GM12878 (cell line): Measurements from ENCODE around the gene ASB15. TPM values are rescaled to one million over a fixed set of nuclear protein-coding genes. Genes with fewer than 3 reads are reported as not detected.

Experiments used
- ATAC-seq: fragments of 200-7000 bp; cut with Tn5 transposase; 3 replicates; pipeline ENCODE4 v1.9.1; 2020; ENCODE audit warnings: mild to moderate bottlenecking, moderate library complexity
- BruUV-seq: library from RNA; stranded (reverse); fragments of 400-500 nt; replicated peaks from 2 replicates; lab custom pipeline; 2021; lab: Mats Ljungman, UMichigan
- CTCF ChIA-PET: fragments of 300-600 bp; sonication (Branson Sonifier 250); formaldehyde crosslinking; extraction: SDS; loops from one replicate; lab custom pipeline; 2021; ENCODE audit warnings: inconsistent platforms; lab: Yijun Ruan, JAX
- POLR2A ChIA-PET: fragments of 350-600 bp; formaldehyde crosslinking; extraction: SDS; loops from one replicate; lab custom pipeline; 2021; ENCODE audit warnings: inconsistent platforms; lab: Charles Lee
- RAD21 ChIA-PET: fragments of 300-600 bp; sonication (Branson Sonifier 250); formaldehyde crosslinking; loops from one replicate; lab custom pipeline; 2023; ENCODE audit warnings: antibody characterized with exemption; ENCODE audit not compliant: unreplicated experiment; lab: Charles Lee
- SMC1A ChIA-PET: fragments of 300-600 bp; sonication (Branson Sonifier 250); formaldehyde crosslinking; loops from one replicate; lab custom pipeline; 2023; ENCODE audit not compliant: unreplicated experiment, uncharacterized antibody; lab: Charles Lee
- DNase-seq: peaks from one replicate; pipeline ENCODE4 v3.0.0-alpha.2; 2011; ENCODE audit warnings: low read depth, low spot score
- FAIRE-seq: peaks from 3 replicates; lab custom pipeline; 2011; peaks lifted over from hg19 to GRCh38; lab: Jason Lieb, UNC
- H2AFZ ChIP-seq: 2 replicates; pipeline ENCODE4 v1.6.0; 2011; ENCODE audit warnings: low read depth, low read length, control low read depth; ENCODE audit not compliant: control insufficient read depth
- H3K27ac ChIP-seq: 2 replicates; pipeline ENCODE4 v1.5.1; 2011; ENCODE audit warnings: control low read depth; ENCODE audit not compliant: control insufficient read depth, insufficient read depth
- H3K27me3 ChIP-seq, 2 experiments: replicated peaks in 1 of 2; 2 replicates each; pipeline versions ENCODE4 v1.6.0 to v1.6.1; 2011; ENCODE audit warnings: low read length in 1 of 2; ENCODE audit not compliant: control insufficient read depth in 2 of 2, insufficient read depth in 2 of 2
- H3K36me3 ChIP-seq, 2 experiments: 2 replicates each; pipeline ENCODE4 v1.5.1; 2011; ENCODE audit warnings: low read length in 1 of 2; ENCODE audit not compliant: control insufficient read depth in 2 of 2, insufficient read depth in 2 of 2
- H3K4me1 ChIP-seq: 2 replicates; pipeline ENCODE4 v1.6.1; 2011; ENCODE audit warnings: mild to moderate bottlenecking, low read length, moderate library complexity, mixed read lengths; ENCODE audit not compliant: control insufficient read depth, insufficient read depth
- H3K4me2 ChIP-seq: 2 replicates; pipeline ENCODE4 v1.6.0; 2011; ENCODE audit warnings: control low read depth; ENCODE audit not compliant: control insufficient read depth, insufficient read depth
- H3K4me3 ChIP-seq: fragments of 200-600 bp; sonication (generic); 2 replicates; pipeline ENCODE4 v1.5.1; 2016
- H3K79me2 ChIP-seq: 2 replicates; pipeline ENCODE4 v1.6.0; 2011; ENCODE audit warnings: low read length; ENCODE audit not compliant: control insufficient read depth, insufficient read depth
- H3K9ac ChIP-seq: 2 replicates; pipeline ENCODE4 v1.8.0; 2011; ENCODE audit warnings: low read length, control low read depth, mixed read lengths; ENCODE audit not compliant: control insufficient read depth, insufficient read depth
- H3K9me3 ChIP-seq: replicated peaks from 3 replicates; pipeline ENCODE4 v1.5.1; 2011; ENCODE audit warnings: mild to moderate bottlenecking, low read length; ENCODE audit not compliant: control insufficient read depth, insufficient read depth
- H4K20me1 ChIP-seq: 2 replicates; pipeline ENCODE4 v1.6.0; 2011; ENCODE audit not compliant: control insufficient read depth, insufficient read depth
- ATF7 ChIP-seq: fragments of 450-650 bp; IDR thresholded peaks from 2 replicates; pipeline ENCODE4 v1.6.1; 2016; ENCODE audit warnings: low read depth, mild to moderate bottlenecking
- BMI1 ChIP-seq: fragments of 450-650 bp; IDR thresholded peaks from 2 replicates; pipeline ENCODE4 v1.6.1; 2016; ENCODE audit warnings: mild to moderate bottlenecking, moderate library complexity, borderline replicate concordance
- EZH2 ChIP-seq: IDR thresholded peaks from 2 replicates; pipeline ENCODE4 v1.6.1; 2012; ENCODE audit warnings: low read depth, mild to moderate bottlenecking, control low read depth, inconsistent platforms, low read length, borderline replicate concordance; ENCODE audit not compliant: control insufficient read depth
- MEF2B ChIP-seq: fragments of 450-650 bp; IDR thresholded peaks from 2 replicates; pipeline ENCODE4 v1.6.1; 2018; ENCODE audit warnings: mild to moderate bottlenecking, moderate library complexity; ENCODE audit not compliant: partially characterized antibody, poor library complexity, severe bottlenecking
- NR2C1 ChIP-seq: fragments of 450-650 bp; IDR thresholded peaks from 2 replicates; pipeline ENCODE4 v1.6.1; 2017; ENCODE audit warnings: antibody characterized with exemption, mild to moderate bottlenecking, moderate library complexity
- RB1 ChIP-seq: fragments of 450-650 bp; formaldehyde crosslinking; IDR thresholded peaks from 2 replicates; pipeline ENCODE4 v1.6.1; 2017; ENCODE audit warnings: mild to moderate bottlenecking, borderline replicate concordance
- RFX5 ChIP-seq: IDR thresholded peaks from 2 replicates; pipeline ENCODE4 v1.6.1; 2011; ENCODE audit warnings: low read depth, low read length, improper control_type of control experiment
- TCF3 ChIP-seq: IDR thresholded peaks from 2 replicates; pipeline ENCODE4 v1.6.1; 2012; ENCODE audit warnings: low read depth, mild to moderate bottlenecking, low read length, borderline replicate concordance; ENCODE audit not compliant: insufficient read depth
- WGBS: methylation state at CpG from one replicate; pipeline ENCODE4 v1.1.6; 2016; ENCODE audit warnings: low lambda C conversion rate; ENCODE audit not compliant: insufficient replicate concordance, insufficient coverage; ENCODE audit errors: missing lambda C conversion rate; 5-methylcytosine and 5-hydroxymethylcytosine counted together
- in situ Hi-C: fragments of 300-500 bp; cut with MboI; formaldehyde crosslinking; loops from 9 replicates; pipeline ENCODE4 v1.14.3; 2018; ENCODE audit warnings: mixed read lengths
- intact Hi-C: fragments of 100-400 bp; cut with micrococcal nuclease; formaldehyde crosslinking; loops from one replicate; pipeline ENCODE4 v1.14.2; 2022; ENCODE audit not compliant: unreplicated experiment
- polyA plus RNA-seq, 11 experiments: library from polyadenylated mRNA; depleted of rRNA in 4 of 11; unstranded in 6 of 11; stranded (reverse) in 5 of 11; fragments of >200 nt; fragmentation: Nextera tagmentation in 4 of 11; fragmentation: Illumina TruSeq in 1 of 11; extraction: Ambion mirVana in 4 of 11; extraction: Trizol in 1 of 11; gene quantifications; 1 replicate in 1 of 11; 2 replicates in 10 of 11; pipeline versions ENCODE4 v1.2.1 to v1.2.3, GENCODE V29; 2011 to 2016; ENCODE audit warnings: inconsistent platforms in 2 of 11, missing spikeins in 2 of 11, low read depth in 1 of 11
- total RNA-seq, 4 experiments: library from RNA; depleted of rRNA in 3 of 4; stranded (reverse); fragments of >200 nt in 3 of 4; fragmentation: Illumina TruSeq in 1 of 4; extraction: Trizol in 1 of 4; gene quantifications; 2 replicates each; pipeline versions ENCODE4 v1.2.1 to v1.2.3, GENCODE V29; 2013 to 2021
- TF ChIP-seq, protein P1 (sequence below): fragments of 450-650 bp; IDR thresholded peaks from 2 replicates; pipeline ENCODE4 v1.6.1; 2016; ENCODE audit warnings: mild to moderate bottlenecking
- TF ChIP-seq, protein P2 (sequence below): IDR thresholded peaks from 2 replicates; pipeline ENCODE4 v1.6.1; 2012; ENCODE audit warnings: low read depth, low read length, improper control_type of control experiment

Gene ASB15
- total and polyA plus RNA-seq, 10 of the 15 experiments (the other 5 are each of a cell fraction or from before 2014, with no cell fraction given): not detected

DNA sequence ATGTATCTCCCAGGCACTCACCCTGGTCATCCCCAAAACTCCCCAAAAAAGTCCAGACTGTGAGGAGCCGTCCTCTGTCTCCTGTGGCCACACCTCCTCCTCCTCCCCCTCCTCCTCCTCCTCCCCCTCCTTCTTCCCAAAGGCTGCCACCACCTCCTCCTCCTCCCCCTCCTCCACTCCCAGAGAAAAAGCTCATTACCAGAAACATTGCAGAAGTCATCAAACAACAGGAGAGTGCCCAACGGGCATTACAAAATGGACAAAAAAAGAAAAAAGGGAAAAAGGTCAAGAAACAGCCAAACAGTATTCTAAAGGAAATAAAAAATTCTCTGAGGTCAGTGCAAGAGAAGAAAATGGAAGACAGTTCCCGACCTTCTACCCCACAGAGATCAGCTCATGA, 61.1 kb downstream of the ASB15 start:
- Histone ChIP-seq H3K36me3 (no peaks in the 10 kb centered on the region), H3K79me2 (no peaks in the 10 kb centered on the region), H3K4me1 (no peaks in the 10 kb centered on the region)
- TF ChIP-seq, protein P1, sequence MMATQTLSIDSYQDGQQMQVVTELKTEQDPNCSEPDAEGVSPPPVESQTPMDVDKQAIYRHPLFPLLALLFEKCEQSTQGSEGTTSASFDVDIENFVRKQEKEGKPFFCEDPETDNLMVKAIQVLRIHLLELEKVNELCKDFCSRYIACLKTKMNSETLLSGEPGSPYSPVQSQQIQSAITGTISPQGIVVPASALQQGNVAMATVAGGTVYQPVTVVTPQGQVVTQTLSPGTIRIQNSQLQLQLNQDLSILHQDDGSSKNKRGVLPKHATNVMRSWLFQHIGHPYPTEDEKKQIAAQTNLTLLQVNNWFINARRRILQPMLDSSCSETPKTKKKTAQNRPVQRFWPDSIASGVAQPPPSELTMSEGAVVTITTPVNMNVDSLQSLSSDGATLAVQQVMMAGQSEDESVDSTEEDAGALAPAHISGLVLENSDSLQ: no peak
- no peak for TF ChIP-seq RFX5
- no peak for TF ChIP-seq TCF3
- TF ChIP-seq, protein P2, sequence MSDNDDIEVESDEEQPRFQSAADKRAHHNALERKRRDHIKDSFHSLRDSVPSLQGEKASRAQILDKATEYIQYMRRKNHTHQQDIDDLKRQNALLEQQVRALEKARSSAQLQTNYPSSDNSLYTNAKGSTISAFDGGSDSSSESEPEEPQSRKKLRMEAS: no peak
- no peak for TF ChIP-seq EZH2
- TF ChIP-seq MEF2B: no peak
- TF ChIP-seq RB1: no peak
- no peak for TF ChIP-seq BMI1
- TF ChIP-seq NR2C1: no peak
- TF ChIP-seq ATF7: no peak
- TF ChIP-seq, all 136 proteins: peak for 0
- in situ Hi-C loops (no loop called here), intact Hi-C loops (no loop called here)
- no TSS peak for BruUV-seq
- Histone ChIP-seq H3K4me3 (no peak overlapping the region), H3K27ac (no peak overlapping the region), H2AFZ (no peak overlapping the region), H3K9me3 (no peaks in the 10 kb centered on the region), H3K27me3 (no peaks in the 10 kb centered on the region), H3K4me2 (no peak overlapping the region), H4K20me1 (no peaks in the 10 kb centered on the region), H3K9ac (no peak overlapping the region)
- ChIA-PET RAD21 (no interaction called here), CTCF (interaction anchor here (0.6 kb wide), 1 partner anchor 10 kb away, joined by 3 read pairs; no protein-coding TSS in a partner anchor), SMC1A (no interaction called here), POLR2A (no interaction called here)
- DNase-seq (no peak), FAIRE-seq (no peak), ATAC-seq (no peak)
- 7% methylated on average over 2 of the region's 3 CpGs for WGBS
